K562 (cell line): ENCODE results near the gene FGF9. TPM values are rescaled to one million over a fixed set of nuclear protein-coding genes. Genes with fewer than 3 reads are reported as not detected.

Source experiments
- ATAC-seq: fragments of 200-7000 bp; cut with Tn5 transposase; 3 replicates; pipeline ENCODE4 v1.9.1; 2020; ENCODE audit warnings: moderate library complexity
- BruUV-seq: library from RNA; stranded (reverse); fragments of 400-500 nt; replicated peaks from 2 replicates; lab custom pipeline; 2021; lab: Mats Ljungman, UMichigan
- CTCF ChIA-PET: fragments of 300-600 bp; formaldehyde crosslinking; extraction: SDS; loops from one replicate; lab custom pipeline; 2021; ENCODE audit warnings: low intra/inter-chr PET ratio; lab: Yijun Ruan, JAX
- POLR2A ChIA-PET: fragments of 300-600, 350-650 bp; sonication (Branson Sonifier 250); formaldehyde crosslinking; extraction: SDS; loops from one replicate; lab custom pipeline; 2021; ENCODE audit warnings: antibody characterized with exemption, inconsistent platforms; lab: Yijun Ruan, JAX
- DNase-seq, 4 experiments: peaks; one replicate each; pipeline versions ENCODE4 v3.0.0 to v3.0.0-alpha.2; 2011 to 2018; ENCODE audit warnings: low spot score in 3 of 4, mixed read lengths in 3 of 4; ENCODE audit errors: extremely low read depth in 1 of 4
- FAIRE-seq: peaks from 2 replicates; lab custom pipeline; 2011; peaks lifted over from hg19 to GRCh38; lab: Jason Lieb, UNC
- H2AFZ ChIP-seq: 2 replicates; pipeline ENCODE4 v1.6.0; 2011; ENCODE audit warnings: low read depth, low read length, control low read depth, inconsistent platforms
- H3K27ac ChIP-seq: fragments of 200-600 bp; 3 replicates; pipeline ENCODE4 v1.8.0; 2011; ENCODE audit warnings: low read depth, mild to moderate bottlenecking, control low read depth, inconsistent platforms, low read length, moderate library complexity, mixed read lengths; ENCODE audit errors: extremely low read depth
- H3K27me3 ChIP-seq, 2 experiments: fragments of 300-600 bp in 1 of 2; 2 replicates in 1 of 2; 3 replicates in 1 of 2; pipeline versions ENCODE4 v1.6.0 to v1.8.0; 2011; ENCODE audit warnings: inconsistent platforms in 2 of 2, low read length in 2 of 2, mild to moderate bottlenecking in 1 of 2, mixed read lengths in 1 of 2, moderate library complexity in 1 of 2; ENCODE audit not compliant: control insufficient read depth in 2 of 2, insufficient read depth in 2 of 2
- H3K36me3 ChIP-seq: fragments of 300-600 bp; 3 replicates; pipeline ENCODE4 v1.8.0; 2011; ENCODE audit warnings: mild to moderate bottlenecking, low read length, inconsistent platforms; ENCODE audit not compliant: control insufficient read depth, insufficient read depth
- H3K4me1 ChIP-seq, 2 experiments: fragments of 200-600 bp in 1 of 2; replicated peaks in 1 of 2; 2 replicates in 1 of 2; 3 replicates in 1 of 2; pipeline versions ENCODE4 v1.5.1 to v1.8.0; 2011; ENCODE audit warnings: inconsistent platforms in 2 of 2, low read length in 2 of 2, mild to moderate bottlenecking in 1 of 2, mixed read lengths in 1 of 2, moderate library complexity in 1 of 2; ENCODE audit not compliant: control insufficient read depth in 2 of 2, insufficient read depth in 2 of 2
- H3K4me2 ChIP-seq: 2 replicates; pipeline ENCODE4 v1.6.1; 2011; ENCODE audit warnings: low read length, control low read depth, inconsistent platforms, mixed read lengths; ENCODE audit not compliant: insufficient read depth
- H3K4me3 ChIP-seq: fragments of 200-600 bp; sonication (generic), shearing (Covaris generic); 2 replicates; pipeline ENCODE4 v1.5.1; 2016; ENCODE audit warnings: control low read depth, inconsistent platforms
- H3K79me2 ChIP-seq: fragments of 200-600 bp; 3 replicates; pipeline ENCODE4 v1.8.0; 2011; ENCODE audit warnings: low read length, inconsistent platforms; ENCODE audit not compliant: control insufficient read depth, insufficient read depth
- H3K9ac ChIP-seq, 2 experiments: 2 replicates each; pipeline versions ENCODE4 v1.6.0 to v1.6.1; 2011; ENCODE audit warnings: low read depth in 2 of 2, low read length in 2 of 2, control low read depth in 1 of 2, inconsistent platforms in 1 of 2, mild to moderate bottlenecking in 1 of 2, mixed read lengths in 1 of 2; ENCODE audit not compliant: insufficient read depth in 1 of 2
- H3K9me1 ChIP-seq: one replicate; pipeline ENCODE4 v1.6.0; 2011; ENCODE audit warnings: inconsistent platforms, mild to moderate bottlenecking, low read length, moderate library complexity; ENCODE audit not compliant: control insufficient read depth, insufficient read depth
- H3K9me3 ChIP-seq: replicated peaks from 2 replicates; pipeline ENCODE4 v1.5.1; 2011; ENCODE audit warnings: low read depth, low read length, inconsistent platforms; ENCODE audit not compliant: control insufficient read depth, insufficient read depth
- H4K20me1 ChIP-seq: replicated peaks from 2 replicates; pipeline ENCODE4 v1.6.1; 2011; ENCODE audit warnings: low read length, inconsistent platforms, mixed read lengths; ENCODE audit not compliant: control insufficient read depth, insufficient read depth
- CUX1 ChIP-seq: fragments of 200-800 bp; sonication (Bioruptor generic); IDR thresholded peaks from 2 replicates; pipeline ENCODE4 v1.6.1; 2016; ENCODE audit warnings: missing genetic modification characterization, missing compliant biosample characterization
- HIVEP1 ChIP-seq: fragments of 250-450 bp; sonication (Bioruptor Pico); IDR thresholded peaks from 2 replicates; pipeline ENCODE4 v1.4.0; 2020; ENCODE audit warnings: mild to moderate bottlenecking
- HMG20B ChIP-seq: fragments of 250-450 bp; sonication (Bioruptor Pico); IDR thresholded peaks from 2 replicates; pipeline ENCODE4 v1.5.0; 2021; ENCODE audit warnings: mild to moderate bottlenecking
- POLR2G ChIP-seq: fragments of 200-400 bp; formaldehyde crosslinking; IDR thresholded peaks from 2 replicates; pipeline ENCODE4 v1.6.1; 2017; ENCODE audit warnings: low read depth, mild to moderate bottlenecking, antibody characterized with exemption, low read length, moderate library complexity
- XRCC3 ChIP-seq: fragments of 450-650 bp; IDR thresholded peaks from 2 replicates; pipeline ENCODE4 v1.6.1; 2017; ENCODE audit warnings: mild to moderate bottlenecking, moderate library complexity
- ZNF140 ChIP-seq: fragments of 250-450 bp; sonication (Bioruptor Pico); IDR thresholded peaks from 2 replicates; pipeline ENCODE4 v1.8.0; 2021; ENCODE audit warnings: moderate library complexity, mild to moderate bottlenecking, inconsistent platforms
- whole genome bisulfite sequencing: fragments of 100-300 bp; shearing (Covaris generic); methylation state at CpG from one replicate; pipeline ENCODE4 v1.1.6; 2016; ENCODE audit warnings: low coverage, mixed read lengths; ENCODE audit not compliant: insufficient coverage; ENCODE audit errors: missing lambda C conversion rate; 5-methylcytosine and 5-hydroxymethylcytosine counted together
- in situ Hi-C: fragments of 300-500 bp; cut with MboI; formaldehyde crosslinking; loops from 4 replicates; pipeline ENCODE4 v1.15.0; 2018; ENCODE audit warnings: inconsistent platforms, mixed read lengths
- intact Hi-C: fragments of 100-400 bp; cut with micrococcal nuclease; formaldehyde crosslinking; loops from 2 replicates; pipeline ENCODE4 v1.14.2; 2022
- polyA plus RNA-seq, 8 experiments: library from polyadenylated mRNA; depleted of rRNA in 4 of 8; stranded (reverse) in 5 of 8; unstranded in 3 of 8; fragments of >200 nt; fragmentation: Nextera tagmentation in 2 of 8; fragmentation: Illumina TruSeq in 1 of 8; extraction: Ambion mirVana in 2 of 8; extraction: Trizol in 1 of 8; gene quantifications; 2 replicates each; pipeline versions ENCODE4 v1.2.1 to v1.2.3, GENCODE V29; 2011 to 2014; ENCODE audit warnings: inconsistent platforms in 1 of 8, missing spikeins in 1 of 8
- total RNA-seq, 7 experiments: library from RNA; depleted of rRNA in 6 of 7; stranded (reverse); fragments of >200 nt in 6 of 7; fragmentation: Illumina TruSeq in 2 of 7; extraction: Trizol in 2 of 7; gene quantifications; 2 replicates each; pipeline versions ENCODE4 v1.2.1 to v1.2.3, GENCODE V29; 2011 to 2021; ENCODE audit warnings: low replicate concordance in 1 of 7
- TF ChIP-seq, protein P1 (sequence below): fragments of 250-450 bp; sonication (Bioruptor Pico); IDR thresholded peaks from 2 replicates; pipeline ENCODE4 v1.8.0; 2022; ENCODE audit warnings: moderate library complexity, mild to moderate bottlenecking, inconsistent platforms
- TF ChIP-seq, protein P2 (sequence below), 3 experiments: fragments of 200-800 bp in 1 of 3; sonication (Bioruptor generic) in 1 of 3; sonication (generic) in 1 of 3; formaldehyde crosslinking in 1 of 3; IDR thresholded peaks; 2 replicates each; pipeline versions ENCODE4 v1.6.1 to v1.8.0; 2016 to 2022; ENCODE audit warnings: mild to moderate bottlenecking in 2 of 3, missing compliant biosample characterization in 2 of 3, missing genetic modification characterization in 2 of 3, missing genetic modification reagents in 1 of 3

Gene FGF9
- total and polyA plus RNA-seq, 9 of the 15 experiments (the other 6 are each of a cell fraction or from before 2014, with no cell fraction given), result not detected

DNA sequence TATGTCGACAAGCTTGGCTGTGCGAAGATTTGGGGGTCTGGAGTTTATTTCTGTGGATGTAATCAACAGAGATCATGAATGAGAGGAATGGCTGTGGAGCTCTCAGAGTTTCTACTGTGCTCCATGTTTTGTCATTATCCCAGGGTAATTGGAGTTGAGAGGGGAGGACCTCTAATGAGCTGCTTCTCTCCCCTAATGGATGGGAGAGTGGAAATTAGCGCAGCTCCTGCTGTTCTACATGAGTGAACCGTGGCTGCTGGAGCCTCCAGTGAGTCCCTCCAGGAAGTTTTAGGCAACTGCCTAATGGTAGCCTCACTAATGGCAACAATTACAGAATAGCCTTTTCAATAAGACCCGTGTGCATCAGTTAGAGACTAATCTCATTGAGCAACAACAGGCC lies 31.3 kb upstream of the FGF9 start (continued):
- TF ChIP-seq CUX1 (CRISPR knock-in tag) (no peak), HMG20B (no peak), HIVEP1 (no peak)
- TF ChIP-seq, all 486 proteins: peak for 0

- no TSS peak for BruUV-seq
- Histone ChIP-seq H3K9ac (no peak overlapping the region), H3K4me3 (no peak overlapping the region), H3K27me3 (peaks cover 0 to 4% of the 10 kb centered on the region in 2 experiments; a peak in 2 of 5 replicates), H3K9me1 (no peaks in the 10 kb centered on the region), H3K36me3 (no peaks in the 10 kb centered on the region), H3K79me2 (no peaks in the 10 kb centered on the region), H2AFZ (no peak overlapping the region), H4K20me1 (no peaks in the 10 kb centered on the region), H3K4me1 (peaks cover 0 to 7% of the 10 kb centered on the region in 2 experiments; a peak in 4 of 5 replicates), H3K9me3 (no peaks in the 10 kb centered on the region), H3K4me2 (no peak overlapping the region), H3K27ac (no peak overlapping the region)
- ATAC-seq (no peak), FAIRE-seq (no peak), DNase-seq (no peak)
- TF ChIP-seq, protein P1, sequence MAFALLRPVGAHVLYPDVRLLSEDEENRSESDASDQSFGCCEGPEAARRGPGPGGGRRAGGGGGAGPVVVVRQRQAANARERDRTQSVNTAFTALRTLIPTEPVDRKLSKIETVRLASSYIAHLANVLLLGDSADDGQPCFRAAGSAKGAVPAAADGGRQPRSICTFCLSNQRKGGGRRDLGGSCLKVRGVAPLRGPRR (CRISPR knock-in tag), result no peak
- TF ChIP-seq, protein P2, sequence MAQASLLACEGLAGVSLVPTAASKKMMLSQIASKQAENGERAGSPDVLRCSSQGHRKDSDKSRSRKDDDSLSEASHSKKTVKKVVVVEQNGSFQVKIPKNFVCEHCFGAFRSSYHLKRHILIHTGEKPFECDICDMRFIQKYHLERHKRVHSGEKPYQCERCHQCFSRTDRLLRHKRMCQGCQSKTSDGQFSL (CRISPR knock-in tag; IDR thresholded peaks at IDR 0.05), result no peak
- TF ChIP-seq, protein P2 (tag; IDR thresholded peaks at IDR 0.05), result no peak
- TF ChIP-seq ZNF140 (CRISPR knock-in tag) (no peak), XRCC3 (no peak), POLR2G (no peak)
- ChIA-PET CTCF (no interaction called here), POLR2A (interaction anchor here (1.0 kb wide), 1 partner anchor 10 kb away, joined by 3 read pairs; no protein-coding TSS in a partner anchor)
- in situ Hi-C loops (loop anchor here (25.0 kb wide), 1 partner anchor 1146 kb away; no protein-coding TSS in a partner anchor), intact Hi-C loops (no loop called here)
- WGBS, result 3% methylated on average over 2 of the region's 2 CpGs
These were observed 29.2 kb upstream of the FGF9 start for GRCh38 chr13:21641629-21642028.
